Subcutaneous abdominal adipose tissue (tissue), 5 donors: ENCODE measurements around the gene DUS1L.
A peak's percentile ranks its signal among the peaks of the same experiment; 100 is the strongest.

Experiments used
- H3K27ac ChIP-seq: one replicate; pipeline ENCODE4 v1.7.0; 2013; ENCODE audit warnings: low read depth, mild to moderate bottlenecking, inconsistent platforms, low read length, moderate library complexity
- H3K27me3 ChIP-seq, 5 donors: one replicate each; pipeline ENCODE4 v1.7.0; 2013; ENCODE audit warnings: low read length in 5 of 5, inconsistent platforms in 1 of 5; ENCODE audit not compliant: control insufficient read depth in 5 of 5, insufficient read depth in 4 of 5
- H3K36me3 ChIP-seq, 5 donors: one replicate each; pipeline ENCODE4 v1.7.0; 2013; ENCODE audit warnings: low read length in 5 of 5; ENCODE audit not compliant: control insufficient read depth in 5 of 5, insufficient read depth in 5 of 5
- H3K4me1 ChIP-seq, 5 donors: one replicate each; pipeline ENCODE4 v1.7.0; 2013; ENCODE audit warnings: low read length in 5 of 5, mild to moderate bottlenecking in 3 of 5, moderate library complexity in 1 of 5; ENCODE audit not compliant: control insufficient read depth in 5 of 5, insufficient read depth in 5 of 5
- H3K4me3 ChIP-seq, 5 donors: one replicate each; pipeline ENCODE4 v1.7.0; 2013; ENCODE audit warnings: low read length in 5 of 5, low read depth in 1 of 5
- H3K9ac ChIP-seq, 5 donors: one replicate each; pipeline ENCODE4 v1.7.0; 2013; ENCODE audit warnings: low read length in 5 of 5, mild to moderate bottlenecking in 4 of 5, moderate library complexity in 3 of 5
- H3K9me3 ChIP-seq, 5 donors: one replicate each; pipeline ENCODE4 v1.7.0; 2013; ENCODE audit warnings: low read length in 5 of 5; ENCODE audit not compliant: control insufficient read depth in 5 of 5
- donor health status: healthy.
- donor health status: healthy.
- donor health status: healthy.
- donor health status: healthy.
- donor health status: healthy.

DUS1L gene

DNA sequence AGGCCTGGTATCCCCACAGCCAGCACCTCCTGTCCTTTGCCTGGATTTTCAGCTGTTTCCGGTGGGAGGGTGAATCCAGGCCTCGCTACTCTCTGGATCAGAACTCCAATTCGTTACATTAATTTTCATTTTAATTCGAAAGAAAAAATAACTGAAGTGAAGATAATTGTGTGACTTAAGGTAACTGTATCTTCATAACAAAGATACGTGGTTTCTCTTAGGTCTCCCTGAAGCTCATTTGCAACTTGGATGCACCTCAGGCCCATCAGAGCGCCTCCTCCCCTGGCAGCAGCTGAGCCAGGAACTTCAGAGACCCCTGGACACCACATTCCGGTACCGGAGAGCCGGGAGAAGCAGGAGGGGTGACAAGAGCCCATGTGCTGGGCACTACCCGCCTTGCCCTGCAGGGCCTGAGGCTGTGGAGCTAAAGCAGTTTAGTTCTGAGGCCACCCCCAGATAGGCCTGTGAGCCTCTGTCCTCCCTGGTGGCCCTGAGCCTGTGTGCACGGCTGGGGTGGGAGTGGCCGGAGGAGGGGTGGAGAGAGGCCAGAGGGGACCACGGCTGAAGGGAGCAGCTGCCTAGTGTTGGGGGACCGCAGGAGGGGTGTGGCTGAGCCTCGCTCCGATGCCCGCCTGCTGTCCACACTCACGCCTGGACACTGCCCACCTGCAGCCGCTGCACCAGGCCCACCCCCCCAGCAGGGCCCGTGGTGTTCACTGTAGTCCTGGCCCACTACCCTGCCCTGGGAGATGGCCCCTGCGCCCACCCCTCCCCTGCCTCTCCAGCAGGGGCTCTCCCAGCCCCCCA lies 11.4 kb upstream of the DUS1L start:
- Histone ChIP-seq H3K27ac (peak overlapping the region; percentile 3), H3K4me3 (no peak overlapping the region), H3K9me3 (no peaks in the 10 kb centered on the region), H3K36me3 (peaks cover 0 to 36% (median 29%) of the 10 kb centered on the region in 5 donors), H3K4me1 (peaks cover 0 to 15% (median 4%) of the 10 kb centered on the region in 5 donors), H3K27me3 (no peaks in the 10 kb centered on the region), H3K9ac (no peak overlapping the region)

DNA sequence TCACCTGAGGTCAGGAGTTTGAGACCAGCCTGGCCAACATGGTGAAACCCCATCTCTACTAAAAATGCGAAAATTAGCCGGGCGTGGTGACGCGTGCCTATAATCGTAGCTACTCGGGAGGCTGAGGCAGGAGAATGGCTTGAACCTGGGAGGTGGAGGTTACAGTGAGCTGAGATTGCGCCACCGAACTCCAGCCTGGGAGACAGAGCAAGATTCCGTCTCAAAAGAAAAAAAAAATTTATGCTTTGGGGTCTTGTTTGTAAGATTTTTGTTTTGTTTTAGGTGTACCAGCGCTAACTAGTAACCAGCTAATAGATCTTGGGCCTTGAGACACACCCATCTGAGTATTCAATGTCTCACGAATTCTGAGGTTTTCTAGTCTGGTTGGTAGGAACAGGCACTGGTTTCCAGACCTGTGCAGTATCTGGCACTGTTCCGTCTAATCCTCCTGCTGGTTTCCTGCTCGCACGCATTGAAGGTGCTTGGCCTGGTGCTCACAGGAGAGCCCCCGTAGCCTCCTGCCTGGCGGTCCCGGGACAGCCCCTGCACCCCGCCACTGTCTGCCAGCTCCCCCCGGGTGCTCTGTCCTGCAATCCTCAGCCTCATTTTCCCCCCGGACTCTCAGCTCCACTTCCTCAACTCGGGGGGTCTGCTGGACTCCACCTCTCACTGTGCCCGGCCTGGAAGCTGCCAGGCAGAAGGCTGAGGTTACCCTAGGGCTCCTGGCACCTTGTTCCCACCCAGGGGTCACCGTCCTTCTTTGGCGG lies 10.6 kb upstream of the DUS1L start:
- Histone ChIP-seq H3K9ac (no peak overlapping the region), H3K9me3 (no peaks in the 10 kb centered on the region), H3K4me1 (peaks cover 0 to 15% (median under 1%) of the 10 kb centered on the region in 5 donors), H3K4me3 (no peak overlapping the region), H3K27ac (peak overlapping the region; percentile 3), H3K27me3 (no peaks in the 10 kb centered on the region), H3K36me3 (peaks cover 0 to 28% (median 22%) of the 10 kb centered on the region in 5 donors)

DNA sequence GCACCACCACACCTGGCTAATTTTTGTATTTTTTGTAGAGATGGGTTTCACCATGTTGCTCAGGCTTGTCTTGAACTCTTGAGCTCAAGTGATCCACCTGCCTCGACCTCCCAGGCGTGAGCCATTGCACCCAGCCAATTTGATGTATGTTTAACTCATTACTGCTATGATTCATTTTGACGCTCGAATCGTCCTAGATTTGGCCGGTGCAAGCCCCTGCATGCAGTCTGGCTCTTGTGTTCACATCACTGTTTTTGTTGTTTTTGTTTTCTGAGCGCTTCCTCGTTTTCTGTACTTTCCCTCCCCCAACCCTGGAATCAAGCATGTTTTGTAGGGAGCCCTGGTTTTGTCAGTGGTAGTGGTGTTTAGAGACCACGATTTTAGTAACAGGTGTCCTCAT lies 7.8 kb upstream of the DUS1L start:
- H3K9ac ChIP-seq = no peak overlapping the region

DNA sequence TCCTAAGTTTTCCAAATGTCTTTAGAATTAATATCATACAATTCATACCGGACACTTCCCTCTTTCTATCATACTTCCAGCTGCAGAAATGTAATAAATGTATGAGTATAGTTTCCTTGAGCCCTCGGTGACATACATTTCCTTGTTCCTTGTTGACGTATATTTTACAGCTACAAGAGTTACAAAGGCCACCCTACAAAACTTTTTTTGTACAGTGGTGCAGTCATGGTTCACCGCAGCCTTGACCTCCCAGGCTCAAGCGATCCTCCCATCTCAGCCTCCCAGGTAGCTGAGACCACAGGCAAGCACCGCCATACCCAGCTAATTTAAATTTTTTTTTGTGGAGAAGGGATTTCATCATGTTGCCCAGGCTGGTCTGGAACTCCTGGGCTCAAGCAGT lies 7.2 kb upstream of the DUS1L start:
- H3K27ac ChIP-seq = no peak overlapping the region
- peaks cover 0 to 3% (median 0%) of the 10 kb centered on the region in 5 donors for H3K4me1 ChIP-seq
- no peak overlapping the region for H3K4me3 ChIP-seq
- no peaks in the 10 kb centered on the region for H3K9me3 ChIP-seq
- H3K36me3 ChIP-seq = peaks cover 0 to under 1% (median 0%) of the 10 kb centered on the region in 5 donors
- no peaks in the 10 kb centered on the region for H3K27me3 ChIP-seq
- no peak overlapping the region for H3K9ac ChIP-seq

More for the DNA sequence above, 7.8 kb upstream of the DUS1L start:
- H3K36me3 ChIP-seq = peaks cover 0 to 5% (median 0%) of the 10 kb centered on the region in 5 donors
- H3K27ac ChIP-seq = no peak overlapping the region
- peaks cover 0 to 9% (median 0%) of the 10 kb centered on the region in 5 donors for H3K4me1 ChIP-seq
- no peaks in the 10 kb centered on the region for H3K27me3 ChIP-seq
- no peaks in the 10 kb centered on the region for H3K9me3 ChIP-seq
- H3K4me3 ChIP-seq = no peak overlapping the region

DNA sequence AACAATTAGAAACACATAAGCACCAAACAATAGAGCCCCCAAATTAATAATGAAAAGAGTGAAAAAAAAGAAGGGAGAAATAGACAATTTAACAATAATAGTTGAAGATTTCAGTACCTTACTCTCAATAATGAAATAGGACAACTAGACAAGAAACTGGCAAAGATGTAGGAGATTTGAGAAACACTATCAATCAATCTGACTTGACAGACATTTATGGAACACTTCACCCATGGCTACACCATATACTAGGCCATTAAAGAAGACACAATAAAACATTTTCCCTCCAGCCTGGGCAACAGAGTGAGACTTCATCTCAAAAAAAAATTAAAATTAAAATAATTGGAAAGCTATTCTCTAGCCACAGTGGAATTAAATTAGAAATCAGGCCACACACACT lies 5.0 kb upstream of the DUS1L start:
- peaks cover 0 to 10% (median 8%) of the 10 kb centered on the region in 5 donors for H3K4me1 ChIP-seq
- no peaks in the 10 kb centered on the region for H3K36me3 ChIP-seq
- no peaks in the 10 kb centered on the region for H3K9me3 ChIP-seq
- no peak overlapping the region for H3K4me3 ChIP-seq
- H3K27ac ChIP-seq = no peak overlapping the region
- H3K27me3 ChIP-seq = no peaks in the 10 kb centered on the region
- no peak overlapping the region for H3K9ac ChIP-seq

DNA sequence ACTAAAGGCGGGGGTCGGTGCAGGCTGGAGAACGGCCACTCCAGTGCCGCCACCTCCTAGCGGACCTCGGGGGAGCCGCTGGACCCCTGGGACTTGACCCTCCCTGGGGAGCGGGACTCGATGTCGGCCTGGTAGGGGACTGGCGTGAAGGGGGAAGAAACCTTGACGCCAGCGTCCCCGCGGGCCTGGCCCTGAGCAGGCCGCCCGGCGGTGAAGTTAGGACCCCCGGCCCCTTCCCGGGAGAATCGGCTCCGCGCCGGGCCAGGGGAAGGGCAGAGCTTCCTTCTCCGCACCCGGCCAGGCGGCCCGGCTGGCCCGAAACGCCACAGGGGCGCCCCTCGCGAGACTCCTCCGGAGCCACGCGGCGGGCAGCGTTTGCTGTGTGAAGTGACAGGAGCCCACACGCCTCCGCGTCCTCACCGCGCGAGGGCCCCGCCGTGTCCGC lies 389 bp downstream of the DUS1L start:
- peak overlapping the region; percentile 56 to 99 (median 94) for H3K9ac ChIP-seq
- peaks cover 0 to 38% (median 34%) of the 10 kb centered on the region in 5 donors for H3K36me3 ChIP-seq
- peak overlapping the region; percentile 54 for H3K27ac ChIP-seq
- peaks cover 0 to 32% (median 30%) of the 10 kb centered on the region in 5 donors for H3K4me1 ChIP-seq
- H3K4me3 ChIP-seq = peak overlapping the region in 4 of 5 donors; percentile 71 to 84 (median 76)
- no peaks in the 10 kb centered on the region for H3K9me3 ChIP-seq
- H3K27me3 ChIP-seq = no peaks in the 10 kb centered on the region

DNA sequence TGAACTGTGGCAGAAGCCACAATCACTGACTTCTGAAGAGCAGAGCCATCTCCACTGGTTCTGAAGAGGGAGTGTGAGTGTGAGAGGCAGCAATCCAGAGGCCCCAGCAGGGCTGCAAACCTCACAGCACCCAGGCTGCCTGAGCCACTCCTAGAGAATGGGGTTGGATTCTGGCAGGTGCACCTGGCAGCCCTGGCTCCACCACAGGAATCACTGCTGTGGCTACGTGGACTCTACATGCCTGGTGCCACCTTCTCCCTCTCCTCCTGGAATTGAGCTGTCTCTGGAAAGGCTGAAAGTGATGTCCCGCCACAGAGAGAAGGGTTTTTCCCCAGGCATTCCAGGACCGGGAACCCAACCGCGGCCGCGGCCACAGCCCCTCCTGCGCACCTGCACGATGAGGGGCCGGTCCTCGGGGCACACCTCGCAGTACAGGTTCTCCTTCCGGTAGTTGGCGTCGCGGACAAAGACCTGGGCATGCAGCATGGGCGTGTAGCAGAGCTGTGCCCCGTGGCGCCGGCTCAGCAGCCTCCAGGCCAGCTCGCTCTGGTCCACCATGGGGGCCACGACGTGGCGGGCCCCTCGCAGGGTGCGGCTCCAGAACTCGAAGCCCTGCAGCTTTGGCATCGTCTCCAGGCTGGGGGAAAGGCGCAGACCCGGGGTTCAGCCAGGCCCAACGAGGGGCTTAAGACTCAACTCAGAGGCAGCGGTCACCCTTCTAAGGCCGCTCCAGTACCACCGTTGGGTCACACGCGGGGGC lies 991 bp downstream of the DUS1L start:
- peaks cover 0 to 32% (median 30%) of the 10 kb centered on the region in 5 donors for H3K4me1 ChIP-seq
- H3K27me3 ChIP-seq = no peaks in the 10 kb centered on the region
- no peaks in the 10 kb centered on the region for H3K9me3 ChIP-seq
- peak overlapping the region; percentile 9 to 84 (median 72) for H3K4me3 ChIP-seq
- peak overlapping the region; percentile 54 for H3K27ac ChIP-seq
- peak overlapping the region; percentile 56 to 99 (median 94) for H3K9ac ChIP-seq
- peaks cover 0 to 44% (median 40%) of the 10 kb centered on the region in 5 donors for H3K36me3 ChIP-seq

DNA sequence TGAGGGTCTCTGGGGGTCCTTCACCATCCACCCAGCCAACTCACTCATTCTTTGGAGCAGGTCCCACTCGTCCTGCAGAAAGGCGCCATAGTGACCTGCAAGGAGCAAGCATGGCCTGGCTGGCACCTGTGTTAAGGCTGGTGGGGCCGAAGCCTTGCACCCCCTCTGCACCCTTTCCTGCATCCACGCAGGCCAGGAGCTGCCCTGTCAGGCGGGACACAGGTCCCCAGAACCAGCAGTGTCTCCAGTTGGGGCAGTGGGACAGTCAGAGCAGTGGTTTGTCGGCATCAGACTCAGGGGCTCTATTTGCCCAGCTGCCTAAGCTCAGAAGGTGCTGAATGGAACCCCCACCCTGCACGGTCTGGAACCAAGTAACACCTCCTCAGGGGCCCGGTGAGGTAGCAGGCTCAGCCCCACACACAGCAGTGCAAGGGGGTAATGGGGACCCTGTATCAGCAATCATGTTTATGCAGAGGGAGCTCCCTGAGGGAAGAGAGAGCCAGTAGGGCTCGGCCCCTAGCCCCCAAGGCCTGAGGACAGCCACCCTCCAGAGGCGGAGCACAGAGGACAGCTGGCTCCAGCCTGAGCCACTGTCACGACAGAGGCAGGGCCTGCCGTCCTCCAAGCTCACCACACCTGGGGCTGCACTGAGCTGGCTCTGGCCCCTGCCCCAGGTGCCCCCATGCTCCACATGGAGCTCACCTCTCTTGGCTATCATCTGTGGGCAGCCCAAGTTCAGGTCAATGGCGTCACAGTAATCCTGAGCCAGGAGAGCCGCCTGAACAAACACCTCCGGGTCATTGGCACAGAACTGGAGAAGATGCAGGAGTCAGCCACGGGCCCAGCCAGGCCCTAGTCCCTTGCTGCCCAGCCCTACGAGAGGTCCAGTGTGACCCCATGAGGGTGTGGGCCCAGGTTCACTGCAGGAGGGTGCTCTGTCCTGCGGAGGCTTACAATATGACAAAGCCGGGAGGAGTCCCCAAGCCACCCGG lies 1.9 kb downstream of the DUS1L start:
- H3K4me1 ChIP-seq = peaks cover 0 to 32% (median 30%) of the 10 kb centered on the region in 5 donors
- H3K27ac ChIP-seq = no peak overlapping the region
- no peak overlapping the region for H3K4me3 ChIP-seq
- H3K27me3 ChIP-seq = no peaks in the 10 kb centered on the region
- peaks cover 0 to 53% (median 49%) of the 10 kb centered on the region in 5 donors for H3K36me3 ChIP-seq
- H3K9ac ChIP-seq = peak overlapping the region in 3 of 5 donors; percentile 49 to 99 (median 98)
- H3K9me3 ChIP-seq = no peaks in the 10 kb centered on the region

DNA sequence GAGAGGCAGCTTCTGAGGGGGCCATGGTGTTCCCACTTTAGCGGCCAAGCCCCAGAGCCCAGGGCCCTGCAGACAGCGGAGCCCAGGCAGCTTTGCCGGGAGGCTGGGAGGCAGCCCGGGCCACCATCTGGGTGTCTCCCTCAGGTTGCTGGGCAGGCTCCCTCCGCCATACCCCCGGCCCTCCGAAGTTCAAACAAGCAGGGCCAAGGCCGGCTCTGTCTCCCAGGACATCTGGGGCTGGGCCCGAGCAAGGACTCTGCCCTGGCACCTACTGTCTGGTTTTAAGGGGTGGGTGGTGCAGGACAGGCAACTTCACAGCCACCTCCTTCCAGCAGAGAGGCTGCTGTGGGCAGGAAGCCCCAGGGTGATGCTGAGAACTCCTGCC lies 2.6 kb downstream of the DUS1L start:
- H3K27me3 ChIP-seq = no peaks in the 10 kb centered on the region

More for the DNA sequence above, 2.6 kb downstream of the DUS1L start:
- Histone ChIP-seq H3K36me3 (peaks cover 0 to 61% (median 56%) of the 10 kb centered on the region in 5 donors), H3K27ac (no peak overlapping the region), H3K4me3 (no peak overlapping the region), H3K9me3 (no peaks in the 10 kb centered on the region), H3K4me1 (peaks cover 0 to 32% (median 30%) of the 10 kb centered on the region in 5 donors), H3K9ac (no peak overlapping the region)
